GM23248 (cell line): ENCODE data around the gene SUCLG1.

Experiments
- EZH2 ChIP-seq: fragments of 200-600 bp; sonication (generic); IDR thresholded peaks from 2 replicates; pipeline ENCODE4 v1.6.1; 2018; ENCODE audit warnings: antibody characterized with exemption, mild to moderate bottlenecking; ENCODE audit not compliant: insufficient read depth, poor library complexity, severe bottlenecking
- EZH2phosphoT487 ChIP-seq: fragments of 200-600 bp; sonication (generic); IDR thresholded peaks from 2 replicates; pipeline ENCODE4 v1.6.1; 2018; ENCODE audit warnings: antibody characterized with exemption, moderate library complexity, mild to moderate bottlenecking, low read depth; ENCODE audit not compliant: insufficient read depth

- TF ChIP-seq EZH2 (no peak), EZH2phosphoT487 (no peak)
Measured at GRCh38 chr2:84494070-84494469, 35.0 kb upstream of the SUCLG1 start.
